SK-N-SH (cell line): Measurements from ENCODE around the gene CDK11B.

Experiments
- EP300 ChIP-seq, 2 experiments: IDR thresholded peaks; 2 replicates each; pipeline versions ENCODE4 v1.4.0 to v1.6.1; 2012; ENCODE audit warnings: borderline replicate concordance in 1 of 2, low read depth in 1 of 2, low read length in 1 of 2
- EZH2phosphoT487 ChIP-seq: fragments of 200-600 bp; sonication (generic); IDR thresholded peaks from 2 replicates; pipeline ENCODE4 v1.6.1; 2017; ENCODE audit warnings: low read depth, mixed run types, mild to moderate bottlenecking, antibody characterized with exemption, moderate library complexity, borderline replicate concordance
- GABPA ChIP-seq: IDR thresholded peaks from 2 replicates; pipeline ENCODE4 v1.4.0; 2012; ENCODE audit warnings: low read depth, mild to moderate bottlenecking
- MXI1 ChIP-seq: IDR thresholded peaks from 2 replicates; pipeline ENCODE4 v1.6.1; 2012; ENCODE audit warnings: mild to moderate bottlenecking, low read depth, low read length, improper control_type of control experiment
- RFX5 ChIP-seq: IDR thresholded peaks from 2 replicates; pipeline ENCODE4 v1.6.1; 2012; ENCODE audit warnings: mild to moderate bottlenecking, improper control_type of control experiment, low read length
- TAF1 ChIP-seq: IDR thresholded peaks from 2 replicates; pipeline ENCODE4 v1.6.1; 2012; ENCODE audit warnings: low read depth, mild to moderate bottlenecking, low read length, moderate library complexity, borderline replicate concordance
- TCF12 ChIP-seq: IDR thresholded peaks from 2 replicates; pipeline ENCODE4 v1.4.0; 2012
- YY1 ChIP-seq: IDR thresholded peaks from 2 replicates; pipeline ENCODE4 v1.4.0; 2012; ENCODE audit warnings: low read depth, mild to moderate bottlenecking
- TF ChIP-seq, protein P1 (sequence below): fragments of 200-600 bp; sonication (generic); IDR thresholded peaks from 2 replicates; pipeline ENCODE4 v1.6.1; 2017; ENCODE audit warnings: antibody characterized with exemption, mild to moderate bottlenecking, moderate library complexity
- TF ChIP-seq, protein P2 (sequence below): IDR thresholded peaks from 2 replicates; pipeline ENCODE4 v1.6.1; 2012; ENCODE audit warnings: mild to moderate bottlenecking, low read depth, low read length, moderate library complexity

DNA sequence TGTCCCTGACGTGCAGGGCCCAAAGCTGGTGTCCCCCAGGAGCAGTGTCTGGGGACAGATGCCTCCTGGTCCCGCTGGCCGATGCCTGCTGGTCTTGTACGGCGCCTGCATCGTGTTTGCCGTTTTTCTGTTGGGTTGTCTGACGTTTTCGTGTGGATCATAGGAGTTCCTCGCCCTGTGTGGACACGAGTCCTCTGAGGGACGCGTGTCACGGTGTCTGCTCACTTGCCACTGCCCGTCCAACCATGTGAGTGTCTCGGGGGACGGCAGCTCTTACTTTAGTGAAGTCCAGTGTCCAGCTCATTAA is 36.1 kb downstream of the CDK11B start:
- TF ChIP-seq, protein P1, sequence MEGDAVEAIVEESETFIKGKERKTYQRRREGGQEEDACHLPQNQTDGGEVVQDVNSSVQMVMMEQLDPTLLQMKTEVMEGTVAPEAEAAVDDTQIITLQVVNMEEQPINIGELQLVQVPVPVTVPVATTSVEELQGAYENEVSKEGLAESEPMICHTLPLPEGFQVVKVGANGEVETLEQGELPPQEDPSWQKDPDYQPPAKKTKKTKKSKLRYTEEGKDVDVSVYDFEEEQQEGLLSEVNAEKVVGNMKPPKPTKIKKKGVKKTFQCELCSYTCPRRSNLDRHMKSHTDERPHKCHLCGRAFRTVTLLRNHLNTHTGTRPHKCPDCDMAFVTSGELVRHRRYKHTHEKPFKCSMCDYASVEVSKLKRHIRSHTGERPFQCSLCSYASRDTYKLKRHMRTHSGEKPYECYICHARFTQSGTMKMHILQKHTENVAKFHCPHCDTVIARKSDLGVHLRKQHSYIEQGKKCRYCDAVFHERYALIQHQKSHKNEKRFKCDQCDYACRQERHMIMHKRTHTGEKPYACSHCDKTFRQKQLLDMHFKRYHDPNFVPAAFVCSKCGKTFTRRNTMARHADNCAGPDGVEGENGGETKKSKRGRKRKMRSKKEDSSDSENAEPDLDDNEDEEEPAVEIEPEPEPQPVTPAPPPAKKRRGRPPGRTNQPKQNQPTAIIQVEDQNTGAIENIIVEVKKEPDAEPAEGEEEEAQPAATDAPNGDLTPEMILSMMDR: no peak
- no peak for TF ChIP-seq EZH2phosphoT487
- TF ChIP-seq YY1: no peak
- no peak for TF ChIP-seq MXI1
- TF ChIP-seq RFX5: no peak
- TF ChIP-seq TAF1: no peak
- no peak for TF ChIP-seq GABPA
- TF ChIP-seq EP300 (IDR thresholded peaks at IDR 0.05; ENCODE audit: borderline replicate concordance in 1 of 2, low read depth in 1 of 2, low read length in 1 of 2): no peak
- TF ChIP-seq, protein P2, sequence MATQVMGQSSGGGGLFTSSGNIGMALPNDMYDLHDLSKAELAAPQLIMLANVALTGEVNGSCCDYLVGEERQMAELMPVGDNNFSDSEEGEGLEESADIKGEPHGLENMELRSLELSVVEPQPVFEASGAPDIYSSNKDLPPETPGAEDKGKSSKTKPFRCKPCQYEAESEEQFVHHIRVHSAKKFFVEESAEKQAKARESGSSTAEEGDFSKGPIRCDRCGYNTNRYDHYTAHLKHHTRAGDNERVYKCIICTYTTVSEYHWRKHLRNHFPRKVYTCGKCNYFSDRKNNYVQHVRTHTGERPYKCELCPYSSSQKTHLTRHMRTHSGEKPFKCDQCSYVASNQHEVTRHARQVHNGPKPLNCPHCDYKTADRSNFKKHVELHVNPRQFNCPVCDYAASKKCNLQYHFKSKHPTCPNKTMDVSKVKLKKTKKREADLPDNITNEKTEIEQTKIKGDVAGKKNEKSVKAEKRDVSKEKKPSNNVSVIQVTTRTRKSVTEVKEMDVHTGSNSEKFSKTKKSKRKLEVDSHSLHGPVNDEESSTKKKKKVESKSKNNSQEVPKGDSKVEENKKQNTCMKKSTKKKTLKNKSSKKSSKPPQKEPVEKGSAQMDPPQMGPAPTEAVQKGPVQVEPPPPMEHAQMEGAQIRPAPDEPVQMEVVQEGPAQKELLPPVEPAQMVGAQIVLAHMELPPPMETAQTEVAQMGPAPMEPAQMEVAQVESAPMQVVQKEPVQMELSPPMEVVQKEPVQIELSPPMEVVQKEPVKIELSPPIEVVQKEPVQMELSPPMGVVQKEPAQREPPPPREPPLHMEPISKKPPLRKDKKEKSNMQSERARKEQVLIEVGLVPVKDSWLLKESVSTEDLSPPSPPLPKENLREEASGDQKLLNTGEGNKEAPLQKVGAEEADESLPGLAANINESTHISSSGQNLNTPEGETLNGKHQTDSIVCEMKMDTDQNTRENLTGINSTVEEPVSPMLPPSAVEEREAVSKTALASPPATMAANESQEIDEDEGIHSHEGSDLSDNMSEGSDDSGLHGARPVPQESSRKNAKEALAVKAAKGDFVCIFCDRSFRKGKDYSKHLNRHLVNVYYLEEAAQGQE: no peak
- no peak for TF ChIP-seq TCF12
